Fibroblast of villous mesenchyme (primary cell): Measurements from ENCODE around the gene CYB5R4. TPM values are rescaled to one million over a fixed set of nuclear protein-coding genes. Genes with fewer than 3 reads are reported as not detected.

Experiments
- DNase-seq: peaks from one replicate; pipeline ENCODE4 v3.0.0-alpha.2; 2010; ENCODE audit warnings: low read depth
- H3K4me3 ChIP-seq: 2 replicates; pipeline ENCODE4 v1.5.1; 2011; ENCODE audit warnings: low read depth, mild to moderate bottlenecking, low read length
- total RNA-seq: library from RNA; depleted of rRNA; stranded (reverse); fragments of >200 nt; gene quantifications from 2 replicates; pipeline ENCODE4 v1.2.3, GENCODE V29; 2012
- TF ChIP-seq, protein P1 (sequence below): IDR thresholded peaks from 2 replicates; pipeline ENCODE4 v1.5.1; 2012; ENCODE audit warnings: low read depth, mild to moderate bottlenecking, low read length; ENCODE audit not compliant: insufficient read depth

CYB5R4 gene
- total RNA-seq, 1 donor, result 9.9 TPM

DNA sequence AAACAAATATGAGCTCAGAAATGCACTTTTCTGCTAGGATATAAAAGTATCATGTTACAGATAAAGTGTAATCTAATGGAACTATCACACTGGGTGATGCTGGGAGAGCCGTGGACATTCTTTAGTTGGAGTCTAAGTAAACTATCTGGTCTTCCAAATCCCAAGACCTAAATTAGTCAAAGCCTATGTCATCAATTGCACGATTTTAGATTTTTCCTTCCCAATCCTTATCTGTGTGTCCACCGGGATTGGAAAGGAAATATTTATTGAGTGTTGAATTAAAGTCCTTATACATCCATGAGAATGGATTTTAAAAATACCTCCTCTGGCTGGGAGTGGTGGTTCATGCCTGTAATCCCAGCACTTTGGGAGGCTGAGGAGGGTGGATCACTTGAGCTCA lies 154.4 kb downstream of the CYB5R4 start:
- DNase-seq, result no peak
- no peak overlapping the region for H3K4me3 ChIP-seq
- TF ChIP-seq, protein P1, sequence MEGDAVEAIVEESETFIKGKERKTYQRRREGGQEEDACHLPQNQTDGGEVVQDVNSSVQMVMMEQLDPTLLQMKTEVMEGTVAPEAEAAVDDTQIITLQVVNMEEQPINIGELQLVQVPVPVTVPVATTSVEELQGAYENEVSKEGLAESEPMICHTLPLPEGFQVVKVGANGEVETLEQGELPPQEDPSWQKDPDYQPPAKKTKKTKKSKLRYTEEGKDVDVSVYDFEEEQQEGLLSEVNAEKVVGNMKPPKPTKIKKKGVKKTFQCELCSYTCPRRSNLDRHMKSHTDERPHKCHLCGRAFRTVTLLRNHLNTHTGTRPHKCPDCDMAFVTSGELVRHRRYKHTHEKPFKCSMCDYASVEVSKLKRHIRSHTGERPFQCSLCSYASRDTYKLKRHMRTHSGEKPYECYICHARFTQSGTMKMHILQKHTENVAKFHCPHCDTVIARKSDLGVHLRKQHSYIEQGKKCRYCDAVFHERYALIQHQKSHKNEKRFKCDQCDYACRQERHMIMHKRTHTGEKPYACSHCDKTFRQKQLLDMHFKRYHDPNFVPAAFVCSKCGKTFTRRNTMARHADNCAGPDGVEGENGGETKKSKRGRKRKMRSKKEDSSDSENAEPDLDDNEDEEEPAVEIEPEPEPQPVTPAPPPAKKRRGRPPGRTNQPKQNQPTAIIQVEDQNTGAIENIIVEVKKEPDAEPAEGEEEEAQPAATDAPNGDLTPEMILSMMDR, result no peak

DNA sequence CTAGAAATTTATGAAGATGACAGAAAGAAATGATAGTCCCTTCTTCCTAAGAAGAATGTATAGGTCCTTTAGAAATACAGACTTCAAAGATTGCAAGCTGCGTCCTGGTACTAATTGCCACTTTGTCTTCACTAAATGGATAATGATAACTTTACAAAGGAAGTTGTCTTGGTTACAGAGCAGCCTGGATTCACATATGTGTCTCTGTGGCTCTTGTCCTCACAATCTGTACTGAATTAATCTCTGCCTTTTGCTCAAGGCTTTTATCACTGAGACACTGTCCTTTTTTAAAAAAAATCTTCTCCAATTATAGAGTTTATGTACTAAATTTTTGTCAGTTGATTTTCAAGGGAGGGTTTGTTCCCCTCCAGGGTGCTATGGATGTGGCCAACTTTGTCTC lies 156.5 kb downstream of the CYB5R4 start:
- no peak for DNase-seq
- TF ChIP-seq, protein P1, result no peak
- no peak overlapping the region for H3K4me3 ChIP-seq

Other genes starting within 250 kb of the CYB5R4 start
- under 0.01 TPM in 1 of 2 replicates, not detected in the other for gene SNAP91, start 150.6 kb upstream of the CYB5R4 start, total RNA-seq
- gene RIPPLY2, start 6.3 kb upstream of the CYB5R4 start, total RNA-seq, result not detected in 2 replicates
- not detected in 2 replicates for gene MRAP2, start 174.1 kb downstream of the CYB5R4 start, total RNA-seq